Lower leg skin (tissue), 4 donors: Measurements from ENCODE around the gene HOXA9. TPM values are rescaled to one million over a fixed set of nuclear protein-coding genes. Genes with fewer than 3 reads are reported as not detected.

Experiments used
- DNase-seq, 2 donors: peaks; one replicate each; pipeline ENCODE4 v3.0.0-alpha.2; 2019; ENCODE audit warnings: low spot score in 2 of 2
- H3K4me3 ChIP-seq: fragments of 200-600 bp; sonication (generic); 2 replicates; pipeline ENCODE4 v1.5.1; 2017; ENCODE audit warnings: mild to moderate bottlenecking, low read depth; ENCODE audit not compliant: poor library complexity, severe bottlenecking
- POLR2A ChIP-seq, 2 donors: fragments of 450-650 bp; IDR thresholded peaks; one replicate each; pipeline ENCODE4 v1.6.1; 2016 to 2017; ENCODE audit warnings: antibody characterized with exemption in 2 of 2, mild to moderate bottlenecking in 1 of 2, moderate library complexity in 1 of 2
- WGBS, 2 donors: methylation state at CpG; one replicate each; pipeline ENCODE4 v1.1.5; 2018; 5-methylcytosine and 5-hydroxymethylcytosine counted together
- intact Hi-C: fragments of 100-400 bp; cut with DNase I; formaldehyde crosslinking; loops from one replicate; pipeline ENCODE4 v1.15.0; 2023; ENCODE audit warnings: low total_unique reads
- total RNA-seq, 4 donors: library from RNA; depleted of rRNA; stranded (reverse); fragments of >200 nt; gene quantifications; one replicate each; pipeline ENCODE4 v1.1.0, GENCODE V29; 2016
- TF ChIP-seq, protein P1 (sequence below), 3 donors: fragments of 450-650 bp; IDR thresholded peaks; one replicate each; pipeline ENCODE4 v1.5.1; 2016; ENCODE audit warnings: antibody characterized with exemption in 3 of 3, mild to moderate bottlenecking in 3 of 3, moderate library complexity in 2 of 3

The HOXA9 gene
- total RNA-seq, 4 donors from 2014 or later = 43.1 to 50.1 (median 46.9) TPM

- WGBS, 2 donors = 82 to 85% methylated on average over 15 of the region's 15 CpGs
- intact Hi-C loops = loop anchor here (10.0 kb wide), 1 partner anchor 834 kb away; no protein-coding TSS in a partner anchor
- H3K4me3 ChIP-seq = no peak overlapping the region
- peak in 1 of 2 donors; percentile 77 for DNase-seq
- no peak for TF ChIP-seq POLR2A (IDR thresholded peaks at IDR 0.05)
- TF ChIP-seq, protein P1, sequence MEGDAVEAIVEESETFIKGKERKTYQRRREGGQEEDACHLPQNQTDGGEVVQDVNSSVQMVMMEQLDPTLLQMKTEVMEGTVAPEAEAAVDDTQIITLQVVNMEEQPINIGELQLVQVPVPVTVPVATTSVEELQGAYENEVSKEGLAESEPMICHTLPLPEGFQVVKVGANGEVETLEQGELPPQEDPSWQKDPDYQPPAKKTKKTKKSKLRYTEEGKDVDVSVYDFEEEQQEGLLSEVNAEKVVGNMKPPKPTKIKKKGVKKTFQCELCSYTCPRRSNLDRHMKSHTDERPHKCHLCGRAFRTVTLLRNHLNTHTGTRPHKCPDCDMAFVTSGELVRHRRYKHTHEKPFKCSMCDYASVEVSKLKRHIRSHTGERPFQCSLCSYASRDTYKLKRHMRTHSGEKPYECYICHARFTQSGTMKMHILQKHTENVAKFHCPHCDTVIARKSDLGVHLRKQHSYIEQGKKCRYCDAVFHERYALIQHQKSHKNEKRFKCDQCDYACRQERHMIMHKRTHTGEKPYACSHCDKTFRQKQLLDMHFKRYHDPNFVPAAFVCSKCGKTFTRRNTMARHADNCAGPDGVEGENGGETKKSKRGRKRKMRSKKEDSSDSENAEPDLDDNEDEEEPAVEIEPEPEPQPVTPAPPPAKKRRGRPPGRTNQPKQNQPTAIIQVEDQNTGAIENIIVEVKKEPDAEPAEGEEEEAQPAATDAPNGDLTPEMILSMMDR (IDR thresholded peaks at IDR 0.05) = no peak
Observed at GRCh38 chr7:27191161-27191731, 25.9 kb upstream of the HOXA9 start.

DNA sequence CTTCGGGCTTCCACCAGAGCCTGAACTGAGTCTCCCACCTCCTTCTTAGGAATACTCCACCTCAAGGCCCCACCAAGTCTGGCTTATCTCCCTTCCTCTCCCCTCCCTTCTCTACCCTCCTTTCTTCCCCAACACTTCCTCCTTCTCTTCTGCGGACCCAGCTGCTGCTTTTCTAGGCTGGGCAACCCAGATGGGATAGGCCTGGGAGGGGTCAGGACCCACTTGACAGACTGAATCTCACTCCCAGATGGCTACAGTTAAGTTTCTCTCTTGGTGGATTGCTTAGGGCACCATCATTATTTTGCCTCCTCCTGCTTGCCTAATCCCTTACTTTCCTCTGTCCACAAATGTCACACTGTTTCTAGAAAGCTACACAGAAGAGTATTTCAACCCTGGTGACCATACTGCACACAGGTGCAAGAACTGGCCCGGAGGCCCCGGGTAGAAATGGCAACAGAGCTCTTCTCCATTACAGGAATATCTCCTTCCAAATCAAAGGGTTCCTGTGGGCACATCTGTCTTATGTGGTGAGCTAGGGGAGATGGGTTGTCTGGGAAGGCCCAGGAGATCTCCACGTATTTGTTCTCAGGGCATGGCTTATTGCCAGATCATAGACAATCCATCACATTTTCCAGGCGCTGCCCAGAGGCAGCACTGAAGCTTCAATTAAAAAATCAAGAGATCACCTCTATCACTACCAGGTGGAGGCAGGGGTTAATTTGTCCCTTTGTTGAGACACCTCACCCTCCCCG lies 24.8 kb upstream of the HOXA9 start:
- no peak overlapping the region for H3K4me3 ChIP-seq
- TF ChIP-seq, protein P1 (IDR thresholded peaks at IDR 0.05) = no peak
- no peak for TF ChIP-seq POLR2A (IDR thresholded peaks at IDR 0.05)
- DNase-seq = peak in 1 of 2 donors; percentile 43
- intact Hi-C loops = loop anchor here (10.0 kb wide), 1 partner anchor 835 kb away; no protein-coding TSS in a partner anchor
- WGBS, 2 donors = 70 to 71% methylated on average over 7 of the region's 7 CpGs

DNA sequence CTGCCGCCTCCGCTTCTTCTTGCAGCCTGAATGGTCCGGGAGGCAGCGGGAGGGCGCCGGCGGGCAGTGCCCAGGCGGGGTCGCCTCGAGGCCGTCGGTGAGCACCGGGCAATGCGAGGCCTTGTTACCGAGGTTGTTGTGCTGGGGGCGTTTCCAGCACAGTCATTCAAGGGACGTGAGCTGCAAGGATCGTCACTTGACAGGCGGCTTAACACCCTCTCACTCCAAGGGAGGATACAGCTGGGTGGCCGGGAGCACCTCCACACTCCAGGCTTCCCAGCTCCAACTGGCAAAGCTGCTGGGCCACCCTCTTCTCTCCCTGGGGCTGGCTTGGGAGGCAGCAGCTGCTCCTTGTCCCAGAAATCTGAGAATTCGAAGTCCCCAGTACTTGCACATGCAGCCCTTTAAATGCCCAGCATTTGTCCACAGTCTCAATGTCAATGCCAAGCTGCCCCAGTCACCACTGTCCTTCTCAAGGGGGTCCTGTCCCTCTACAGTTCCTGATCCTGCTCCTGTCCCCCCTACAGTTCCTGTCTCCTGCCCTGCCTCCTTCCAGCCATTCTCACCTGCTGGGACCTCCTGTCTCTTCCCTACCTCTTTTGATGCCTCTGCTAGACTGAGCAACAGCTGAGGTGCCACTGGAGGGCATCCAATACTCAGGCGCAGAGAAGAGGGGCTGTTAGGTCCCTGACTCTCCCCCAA lies 24.1 kb upstream of the HOXA9 start:
- WGBS, 2 donors = 36 to 52% methylated on average over 18 to 22 of the region's 22 CpGs
- TF ChIP-seq POLR2A (IDR thresholded peaks at IDR 0.05) = no peak
- TF ChIP-seq, protein P1 (IDR thresholded peaks at IDR 0.05) = no peak
- DNase-seq = peak in 1 of 2 donors; percentile 80
- intact Hi-C loops = no loop called here
- no peak overlapping the region for H3K4me3 ChIP-seq

DNA sequence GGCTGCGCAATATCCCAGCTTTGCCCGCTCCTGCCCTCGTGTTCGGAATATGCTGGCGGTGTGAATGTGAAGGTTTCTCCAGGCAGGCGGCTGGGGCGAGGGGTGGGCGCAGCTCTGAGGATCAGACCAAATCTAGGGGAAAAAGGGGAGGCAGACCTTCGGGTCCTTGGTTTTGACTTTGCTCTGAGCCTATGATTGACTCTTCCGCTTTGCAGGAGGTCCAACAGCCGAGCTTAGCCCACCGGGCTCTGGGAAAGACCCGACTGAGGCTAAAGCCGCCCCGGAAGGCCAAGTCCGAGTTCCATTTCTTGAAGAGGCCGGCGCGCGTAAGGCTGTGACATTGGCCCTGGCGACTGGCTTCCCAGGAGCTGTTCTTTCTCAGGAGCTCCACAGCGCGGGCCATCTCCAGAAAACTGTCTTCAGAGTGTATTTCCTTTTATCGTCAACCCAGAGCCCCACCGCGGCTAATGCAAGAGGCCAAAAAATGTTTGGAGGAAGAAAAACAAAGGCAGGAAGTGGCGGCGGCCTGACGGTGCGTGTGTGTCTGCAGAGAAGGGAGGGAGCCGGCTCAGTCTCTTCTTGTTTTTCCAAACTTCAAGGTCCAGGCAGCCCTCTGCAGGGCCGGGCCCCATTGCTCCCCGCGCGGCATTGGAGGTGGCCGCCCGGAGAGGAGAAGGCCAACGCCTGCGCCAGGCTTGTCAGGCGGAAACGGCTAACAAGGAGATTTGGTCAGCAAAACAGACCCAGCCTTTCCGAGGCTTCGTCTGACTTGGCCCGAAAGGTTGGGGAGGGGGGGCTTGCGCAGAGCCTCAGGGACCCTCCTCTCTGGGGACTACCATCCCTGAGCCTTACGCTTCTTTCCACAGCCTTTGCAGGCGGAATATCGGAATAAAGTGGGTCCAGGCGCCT lies 23.3 kb upstream of the HOXA9 start:
- H3K4me3 ChIP-seq = no peak overlapping the region
- TF ChIP-seq, protein P1 (IDR thresholded peaks at IDR 0.05) = no peak
- TF ChIP-seq POLR2A (IDR thresholded peaks at IDR 0.05) = no peak
- intact Hi-C loops = no loop called here
- 37 to 51% methylated on average over 49 of the region's 49 CpGs for WGBS, 2 donors
- peak in 1 of 2 donors; percentile 86 for DNase-seq
